ENCODE measurements around the gene CDH4.

Gene CDH4

GRCh38 chr20:61343934-61344333 lies 91.9 kb downstream of the CDH4 start:
- in situ Hi-C loops (cut with HindIII; ENCODE audit: low pct_ligation_motif_present, low pct_unique_long_range_greater_than_20kb, low sequenced_read_pairs), result no loop called here

GRCh38 chr20:61345656-61346055 lies 93.6 kb downstream of the CDH4 start:
- in situ Hi-C loops (cut with HindIII; ENCODE audit: low pct_ligation_motif_present, low pct_unique_long_range_greater_than_20kb, low sequenced_read_pairs), result no loop called here
- no peak for DNase-seq

More at GRCh38 chr20:61343934-61344333, 91.9 kb downstream of the CDH4 start:
- DNase-seq, result no peak

- DNase-seq, result no peak
- in situ Hi-C loops (cut with HindIII; ENCODE audit: low pct_ligation_motif_present, low pct_unique_long_range_greater_than_20kb, low sequenced_read_pairs), result no loop called here
Observed at GRCh38 chr20:61346996-61347395, 94.9 kb downstream of the CDH4 start.

GRCh38 chr20:61347443-61347842 lies 95.4 kb downstream of the CDH4 start:
- DNase-seq, result no peak
- in situ Hi-C loops (cut with HindIII; ENCODE audit: low pct_ligation_motif_present, low pct_unique_long_range_greater_than_20kb, low sequenced_read_pairs), result no loop called here

GRCh38 chr20:61349447-61350165 lies 97.5 kb downstream of the CDH4 start:
- DNase-seq, result no peak
- in situ Hi-C loops (cut with HindIII; ENCODE audit: low pct_ligation_motif_present, low pct_unique_long_range_greater_than_20kb, low sequenced_read_pairs), result no loop called here

GRCh38 chr20:61350500-61351250 lies 98.6 kb downstream of the CDH4 start:
- DNase-seq, result no peak

GRCh38 chr20:61352346-61353260 lies 100.5 kb downstream of the CDH4 start:
- in situ Hi-C loops (cut with HindIII; ENCODE audit: low pct_ligation_motif_present, low pct_unique_long_range_greater_than_20kb, low sequenced_read_pairs), result no loop called here

More at GRCh38 chr20:61350500-61351250, 98.6 kb downstream of the CDH4 start:
- in situ Hi-C loops (cut with HindIII; ENCODE audit: low pct_ligation_motif_present, low pct_unique_long_range_greater_than_20kb, low sequenced_read_pairs), result no loop called here

GRCh38 chr20:61353261-61354000 lies 101.4 kb downstream of the CDH4 start:
- no peak for DNase-seq
- in situ Hi-C loops (cut with HindIII; ENCODE audit: low pct_ligation_motif_present, low pct_unique_long_range_greater_than_20kb, low sequenced_read_pairs), result no loop called here

More at GRCh38 chr20:61352346-61353260, 100.5 kb downstream of the CDH4 start:
- no peak for DNase-seq

- DNase-seq, result no peak
- in situ Hi-C loops (cut with HindIII; ENCODE audit: low pct_ligation_motif_present, low pct_unique_long_range_greater_than_20kb, low sequenced_read_pairs), result no loop called here
Observed at GRCh38 chr20:61354001-61354390, 101.9 kb downstream of the CDH4 start.

- in situ Hi-C loops (cut with HindIII; ENCODE audit: low pct_ligation_motif_present, low pct_unique_long_range_greater_than_20kb, low sequenced_read_pairs), result no loop called here
- DNase-seq, result no peak
Observed at GRCh38 chr20:61354501-61354900, 102.4 kb downstream of the CDH4 start.

GRCh38 chr20:61354901-61355495 lies 102.9 kb downstream of the CDH4 start:
- DNase-seq, result no peak
- in situ Hi-C loops (cut with HindIII; ENCODE audit: low pct_ligation_motif_present, low pct_unique_long_range_greater_than_20kb, low sequenced_read_pairs), result no loop called here

GRCh38 chr20:61355585-61355984 lies 103.5 kb downstream of the CDH4 start:
- in situ Hi-C loops (cut with HindIII; ENCODE audit: low pct_ligation_motif_present, low pct_unique_long_range_greater_than_20kb, low sequenced_read_pairs), result no loop called here
- DNase-seq, result no peak

GRCh38 chr20:61356196-61356595 lies 104.1 kb downstream of the CDH4 start:
- in situ Hi-C loops (cut with HindIII; ENCODE audit: low pct_ligation_motif_present, low pct_unique_long_range_greater_than_20kb, low sequenced_read_pairs), result no loop called here
- DNase-seq, result no peak

- DNase-seq, result no peak
- in situ Hi-C loops (cut with HindIII; ENCODE audit: low pct_ligation_motif_present, low pct_unique_long_range_greater_than_20kb, low sequenced_read_pairs), result no loop called here
Observed at GRCh38 chr20:61357119-61357518, 105.1 kb downstream of the CDH4 start.

GRCh38 chr20:61359254-61359653 lies 107.2 kb downstream of the CDH4 start:
- no peak for DNase-seq
- in situ Hi-C loops (cut with HindIII; ENCODE audit: low pct_ligation_motif_present, low pct_unique_long_range_greater_than_20kb, low sequenced_read_pairs), result no loop called here

- in situ Hi-C loops (cut with HindIII; ENCODE audit: low pct_ligation_motif_present, low pct_unique_long_range_greater_than_20kb, low sequenced_read_pairs), result no loop called here
Observed at GRCh38 chr20:61360296-61360695, 108.2 kb downstream of the CDH4 start.

GRCh38 chr20:61360940-61361339 lies 108.9 kb downstream of the CDH4 start:
- in situ Hi-C loops (cut with HindIII; ENCODE audit: low pct_ligation_motif_present, low pct_unique_long_range_greater_than_20kb, low sequenced_read_pairs), result no loop called here

More at GRCh38 chr20:61360296-61360695, 108.2 kb downstream of the CDH4 start:
- DNase-seq, result no peak

GRCh38 chr20:61361501-61361900 lies 109.4 kb downstream of the CDH4 start:
- no peak for DNase-seq
- in situ Hi-C loops (cut with HindIII; ENCODE audit: low pct_ligation_motif_present, low pct_unique_long_range_greater_than_20kb, low sequenced_read_pairs), result no loop called here

More at GRCh38 chr20:61360940-61361339, 108.9 kb downstream of the CDH4 start:
- no peak for DNase-seq

Data from ACHN (cell line).